A204.1 (cell line): ENCODE data around the gene SPATA3.
"Not testable (repeated sequence)": the region's sequence is repeated elsewhere in the genome, so short reads cannot be mapped to it uniquely, and the experiment has no call there.

Source experiments
- FAIRE-seq: peaks from 2 replicates; lab custom pipeline; 2012; peaks lifted over from hg19 to GRCh38; lab: Jason Lieb, UNC

SPATA3 gene

GRCh38 chr2:230998882-230999281 lies 3.0 kb downstream of the SPATA3 start:
- FAIRE-seq = no peak

- FAIRE-seq = no peak
These were observed 3.6 kb downstream of the SPATA3 start for GRCh38 chr2:230999477-230999876.

DNA sequence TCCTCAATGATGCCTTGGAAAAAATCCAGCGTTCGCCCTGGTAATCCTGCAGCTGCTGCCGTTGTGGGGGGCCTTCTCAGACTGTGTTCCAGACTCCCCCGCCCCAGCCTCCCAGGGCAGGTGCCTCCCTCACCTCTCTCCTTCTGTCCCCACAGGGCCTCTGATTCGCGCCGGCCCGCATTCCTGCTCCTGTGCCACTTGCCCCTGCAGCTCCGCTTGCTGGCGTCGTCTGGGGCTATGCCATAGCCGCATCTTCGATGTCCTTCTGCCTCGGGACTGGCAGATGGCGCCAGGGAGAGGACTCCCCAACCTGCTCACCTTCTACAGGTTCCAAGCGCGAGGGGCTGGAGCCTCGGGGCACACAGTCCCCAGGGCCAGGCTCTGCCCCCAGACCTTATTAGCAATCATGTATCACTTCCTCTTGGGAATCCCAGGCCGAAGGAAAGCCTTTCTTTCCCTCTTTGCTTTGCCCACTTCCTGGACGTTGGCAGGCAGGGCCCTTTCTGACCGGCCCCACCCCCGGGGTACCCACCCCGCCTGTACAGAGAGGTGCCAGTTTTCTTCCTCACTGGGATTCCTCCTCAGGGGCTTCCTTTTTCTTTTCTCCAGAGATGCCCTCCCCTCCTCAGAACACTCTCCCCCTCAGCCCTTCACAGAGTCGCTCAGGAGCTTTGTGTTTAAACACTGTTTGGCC lies 4.4 kb downstream of the SPATA3 start:
- no peak for FAIRE-seq

DNA sequence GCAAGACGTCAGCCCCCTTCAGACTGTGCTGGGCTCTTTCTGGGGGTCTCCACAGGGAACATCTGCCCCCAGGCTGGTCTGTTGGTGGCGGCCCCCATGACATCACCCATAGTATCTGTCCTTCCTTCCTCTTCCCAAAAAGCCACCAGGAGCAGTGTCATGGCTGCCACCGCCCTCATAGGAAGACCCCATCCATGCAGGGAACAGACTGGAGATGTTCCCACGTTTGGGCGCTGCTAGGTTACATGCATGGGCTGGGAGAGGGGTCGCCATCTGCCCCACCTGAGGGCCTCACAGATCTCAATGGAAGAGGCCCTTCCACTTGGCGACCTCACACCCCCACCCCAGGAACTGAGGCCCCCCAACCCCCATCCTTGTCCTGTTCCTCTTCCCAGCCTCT lies 5.1 kb downstream of the SPATA3 start:
- no peak for FAIRE-seq

GRCh38 chr2:231001921-231002320 lies 6.0 kb downstream of the SPATA3 start:
- FAIRE-seq = no peak

GRCh38 chr2:231002641-231003040 lies 6.7 kb downstream of the SPATA3 start:
- FAIRE-seq = no peak

DNA sequence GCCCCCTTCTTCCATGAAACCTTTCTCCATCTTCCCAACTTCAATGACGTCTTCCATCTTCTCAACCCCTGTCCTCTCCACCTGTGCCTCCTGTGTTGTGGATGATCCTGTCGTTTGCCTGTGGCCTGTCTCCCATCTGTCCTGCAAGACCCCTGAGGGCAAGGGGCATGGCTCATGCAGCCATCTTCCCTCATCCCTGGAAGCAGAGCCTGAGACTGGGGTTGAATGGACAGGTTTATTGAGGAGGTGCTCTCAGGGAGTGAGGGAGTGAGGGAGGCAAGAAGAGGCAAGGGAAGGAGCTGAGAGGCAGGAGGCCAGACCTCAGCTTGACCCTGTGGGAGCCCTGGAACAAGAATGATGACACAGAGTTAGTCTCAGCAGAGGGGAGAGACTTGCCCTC lies 7.3 kb downstream of the SPATA3 start:
- no peak for FAIRE-seq

DNA sequence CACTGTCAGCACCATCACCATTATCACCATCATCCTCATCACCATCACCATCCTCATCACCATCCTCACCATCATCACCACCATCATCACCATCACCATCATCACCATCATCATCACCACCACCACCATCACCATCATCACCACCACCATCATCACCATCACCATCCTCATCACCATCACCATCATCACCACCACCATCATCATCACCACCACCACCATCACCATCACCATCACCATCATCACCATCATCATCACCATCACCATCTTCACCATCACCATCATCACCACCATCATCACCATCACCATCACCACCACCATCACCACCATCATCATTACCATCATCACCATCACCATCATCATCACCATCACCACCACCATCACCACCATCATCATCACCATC lies 9.0 kb downstream of the SPATA3 start:
- not testable (repeated sequence) for FAIRE-seq

DNA sequence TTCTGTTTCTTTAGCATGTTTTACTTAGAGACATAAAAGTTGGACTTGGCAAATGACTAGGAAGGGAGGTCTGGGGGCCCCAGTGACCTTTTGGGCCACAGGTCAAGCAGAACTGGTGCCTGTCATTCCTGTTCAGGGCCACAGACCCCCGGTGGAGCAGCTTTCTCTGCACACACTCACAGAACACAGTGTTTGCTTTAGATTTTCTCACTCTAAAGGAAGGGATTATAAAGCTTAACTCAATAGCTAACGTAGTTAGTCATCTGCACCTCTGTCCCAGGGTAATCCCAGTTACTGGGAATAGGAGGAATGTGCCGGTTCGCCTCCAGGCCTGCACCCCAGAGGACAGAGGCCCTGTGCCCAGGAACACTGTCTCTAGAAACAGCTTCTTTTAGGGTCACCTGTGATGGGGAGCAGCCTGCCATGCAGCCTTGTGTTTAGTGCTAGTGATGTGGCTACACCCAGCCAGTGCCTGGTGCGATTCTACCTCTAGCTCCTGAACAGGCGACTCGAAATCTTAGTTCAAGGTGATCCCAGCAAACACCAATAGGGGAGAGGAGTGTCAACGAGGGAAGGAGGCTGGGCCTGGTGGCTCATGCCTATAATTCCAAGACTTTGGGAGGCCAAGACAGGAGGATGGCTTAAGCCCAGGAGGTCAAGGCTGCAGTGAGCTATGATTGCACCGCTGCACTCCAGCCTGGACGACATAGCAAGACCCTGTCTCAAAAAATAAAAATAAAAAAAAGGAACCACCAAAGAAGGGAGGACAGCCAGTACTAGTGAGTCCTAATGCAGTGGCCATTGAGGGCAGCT lies 11.6 kb downstream of the SPATA3 start:
- FAIRE-seq = no peak

DNA sequence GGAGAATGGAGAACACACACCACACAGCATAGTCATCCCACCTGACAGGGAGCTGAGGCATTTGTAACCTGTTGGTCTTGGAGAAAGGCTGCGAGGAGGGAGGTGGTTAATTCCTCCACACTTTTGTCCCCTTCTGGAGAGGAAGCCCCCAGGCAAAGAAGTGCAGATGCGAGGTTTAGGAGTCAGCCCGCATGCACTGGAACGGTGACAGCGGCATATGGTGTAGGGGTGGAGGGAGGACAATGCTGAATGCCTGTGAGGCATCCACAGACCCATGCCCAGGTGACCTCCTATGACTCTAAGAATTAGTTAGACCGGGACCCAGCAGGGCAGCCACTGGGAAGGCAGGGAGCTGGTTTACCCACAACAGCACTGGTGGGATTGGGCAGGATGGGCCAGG lies 12.2 kb downstream of the SPATA3 start:
- FAIRE-seq = no peak

- FAIRE-seq = no peak
These were observed 13.5 kb downstream of the SPATA3 start for GRCh38 chr2:231009236-231009919.

DNA sequence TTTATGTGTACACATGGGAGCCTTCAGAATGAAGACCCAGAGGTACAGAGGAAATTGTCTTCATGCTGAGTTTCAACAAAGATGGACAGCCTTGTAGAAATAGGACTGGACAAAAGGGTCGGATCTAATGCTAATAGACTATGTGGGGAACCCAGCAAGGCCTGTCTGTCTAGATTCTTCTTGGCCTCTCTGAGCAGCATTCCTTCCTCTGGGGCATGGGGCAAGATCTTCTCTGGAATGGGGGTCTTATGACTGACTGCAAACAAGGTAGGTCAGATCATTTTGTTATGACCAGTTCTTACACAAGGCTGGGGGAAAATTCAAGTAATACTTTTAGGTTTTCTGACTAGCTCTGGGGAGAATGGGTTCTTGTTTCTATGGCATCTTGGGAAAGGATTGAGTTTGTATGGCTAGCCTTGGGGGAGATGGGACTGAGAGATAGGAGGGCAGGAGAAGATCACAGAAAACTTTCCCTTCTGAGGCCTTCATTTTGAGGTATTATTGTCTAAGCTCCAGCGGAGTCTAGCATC lies 14.3 kb downstream of the SPATA3 start:
- FAIRE-seq = no peak

GRCh38 chr2:231011526-231011925 lies 15.6 kb downstream of the SPATA3 start:
- FAIRE-seq = no peak

- FAIRE-seq = no peak
These were observed 16.5 kb downstream of the SPATA3 start for GRCh38 chr2:231012463-231012862.

DNA sequence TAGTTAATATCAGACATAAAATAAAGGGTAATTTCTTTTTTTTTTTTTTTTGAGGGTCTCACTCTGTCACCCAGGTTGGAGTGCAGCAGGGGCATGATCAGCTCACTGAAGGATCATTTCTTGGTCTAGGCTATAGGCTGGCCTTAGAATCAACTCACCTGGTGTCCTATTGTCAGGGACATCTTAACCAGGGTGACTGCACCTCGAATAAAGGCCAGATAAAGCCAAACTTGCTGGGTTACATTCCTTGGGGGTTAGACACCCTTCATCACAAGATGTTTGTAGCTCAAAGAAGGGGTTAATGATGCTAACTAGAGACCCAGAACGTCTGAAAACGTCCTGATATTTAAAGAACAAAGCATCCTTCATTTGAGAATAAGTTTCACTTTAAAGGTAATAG lies 17.9 kb downstream of the SPATA3 start:
- FAIRE-seq = no peak

- FAIRE-seq = no peak
These were observed 19.6 kb downstream of the SPATA3 start for GRCh38 chr2:231015478-231015877.

DNA sequence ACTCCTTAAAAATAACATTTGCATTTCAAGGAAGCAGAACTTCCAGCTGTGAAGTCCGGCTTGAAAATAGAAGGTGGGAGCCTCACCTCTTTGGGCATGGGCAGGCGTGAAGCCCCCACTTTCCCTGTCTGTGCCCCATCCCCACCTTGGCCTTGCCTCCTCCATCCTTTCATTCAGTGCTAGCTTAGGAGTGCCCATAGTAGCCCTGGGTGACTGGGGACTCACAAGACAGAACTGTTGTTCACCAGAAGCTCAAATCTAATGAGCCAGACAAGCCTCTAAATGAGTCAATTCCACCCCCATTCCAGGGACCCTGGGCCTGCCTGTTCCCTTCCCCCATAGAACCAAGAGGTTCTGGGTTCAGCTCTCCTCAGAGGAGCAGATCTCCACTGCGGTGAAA lies 20.0 kb downstream of the SPATA3 start:
- no peak for FAIRE-seq

DNA sequence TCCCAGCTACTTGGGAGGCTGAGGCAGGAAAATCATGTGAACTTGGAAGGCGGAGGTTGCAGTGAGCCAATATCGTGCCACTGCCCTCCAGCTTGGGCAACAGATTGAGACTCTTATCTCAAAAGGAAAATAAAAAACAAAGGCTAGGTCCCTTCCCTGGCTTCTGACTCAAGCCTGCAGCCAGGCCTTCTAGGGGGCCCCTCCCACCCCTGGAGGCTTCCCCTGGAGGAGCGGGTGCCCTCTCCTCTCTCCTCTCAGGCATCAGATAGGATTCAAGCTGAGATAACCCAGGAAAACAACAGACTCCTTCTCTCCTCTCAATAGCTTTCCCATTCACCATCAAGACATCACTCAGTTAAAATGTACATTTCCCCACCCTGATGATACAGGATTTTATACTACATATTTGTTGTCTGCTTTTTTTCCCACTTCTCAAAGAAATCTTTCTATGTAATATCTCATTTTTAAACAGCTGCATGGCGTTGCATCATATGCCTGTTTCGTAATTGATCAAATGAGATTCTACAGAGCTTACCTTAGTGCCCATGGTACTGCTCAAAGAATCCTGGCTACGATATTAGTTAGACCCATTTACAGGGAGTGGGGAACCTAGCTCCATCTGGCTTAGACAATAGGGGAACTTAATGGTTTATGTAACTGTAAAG lies 20.8 kb downstream of the SPATA3 start:
- no peak for FAIRE-seq

DNA sequence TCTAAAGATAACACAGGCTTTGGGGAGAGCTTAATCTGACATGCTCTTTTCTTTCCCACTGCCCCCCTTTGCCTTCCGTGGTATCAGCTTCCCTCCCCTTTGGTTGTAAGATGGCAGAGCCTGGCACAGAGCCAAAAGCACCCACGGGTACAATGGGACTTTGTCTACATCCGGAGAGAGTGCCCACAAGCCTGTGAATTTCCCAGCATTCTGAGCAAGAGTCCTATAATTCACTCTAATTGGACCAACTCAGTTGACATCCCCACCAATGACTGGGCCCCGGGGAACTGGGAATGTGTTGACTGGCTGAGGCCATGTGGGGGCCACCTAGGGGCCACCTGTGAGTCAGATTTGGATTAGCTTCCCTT lies 21.3 kb downstream of the SPATA3 start:
- FAIRE-seq = no peak

DNA sequence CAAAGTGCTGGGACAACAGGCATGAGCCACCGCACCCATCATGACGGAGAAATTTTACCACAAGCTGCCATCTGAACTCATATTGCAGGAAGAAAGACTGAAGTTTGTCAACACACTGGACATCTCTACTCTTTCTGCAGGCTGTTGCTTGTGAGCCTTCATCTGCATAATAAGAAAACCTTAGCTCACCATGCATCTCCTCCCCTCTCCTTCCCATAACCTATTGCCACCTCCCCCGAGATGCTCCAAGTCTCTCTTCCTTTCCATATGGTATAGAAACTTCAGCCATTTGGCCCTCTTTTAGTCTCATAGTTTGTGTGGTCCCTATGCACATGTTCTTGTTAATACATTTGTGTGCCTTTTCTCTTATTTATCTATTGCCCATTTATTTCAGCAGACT lies 22.3 kb downstream of the SPATA3 start:
- no peak for FAIRE-seq

GRCh38 chr2:231025059-231025458 lies 29.1 kb downstream of the SPATA3 start:
- not testable (repeated sequence) for FAIRE-seq

DNA sequence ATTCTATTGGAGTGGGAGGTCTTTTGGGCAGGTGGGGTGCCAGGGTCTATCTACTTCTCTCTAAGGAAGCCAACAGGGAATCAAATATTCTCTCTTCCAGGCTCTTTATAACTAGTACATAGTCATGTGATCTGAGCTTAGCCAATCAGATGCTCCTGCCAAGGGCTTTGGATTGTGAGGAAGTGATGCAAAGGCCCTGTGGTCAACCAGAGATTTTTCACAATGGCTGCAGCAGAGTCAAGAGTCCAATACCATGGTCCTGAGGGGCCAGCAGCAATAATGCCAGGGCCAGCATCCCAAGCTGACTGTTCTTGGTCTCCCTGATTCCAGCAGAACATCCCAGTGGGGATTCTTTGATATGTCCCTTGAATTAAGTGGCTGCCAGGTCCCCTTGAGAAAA lies 33.0 kb downstream of the SPATA3 start:
- FAIRE-seq = no peak

- FAIRE-seq = no peak
These were observed 33.6 kb downstream of the SPATA3 start for GRCh38 chr2:231029563-231029962.
